Measurements from ENCODE around the gene SLC10A4.

- TF ChIP-seq, protein P1, sequence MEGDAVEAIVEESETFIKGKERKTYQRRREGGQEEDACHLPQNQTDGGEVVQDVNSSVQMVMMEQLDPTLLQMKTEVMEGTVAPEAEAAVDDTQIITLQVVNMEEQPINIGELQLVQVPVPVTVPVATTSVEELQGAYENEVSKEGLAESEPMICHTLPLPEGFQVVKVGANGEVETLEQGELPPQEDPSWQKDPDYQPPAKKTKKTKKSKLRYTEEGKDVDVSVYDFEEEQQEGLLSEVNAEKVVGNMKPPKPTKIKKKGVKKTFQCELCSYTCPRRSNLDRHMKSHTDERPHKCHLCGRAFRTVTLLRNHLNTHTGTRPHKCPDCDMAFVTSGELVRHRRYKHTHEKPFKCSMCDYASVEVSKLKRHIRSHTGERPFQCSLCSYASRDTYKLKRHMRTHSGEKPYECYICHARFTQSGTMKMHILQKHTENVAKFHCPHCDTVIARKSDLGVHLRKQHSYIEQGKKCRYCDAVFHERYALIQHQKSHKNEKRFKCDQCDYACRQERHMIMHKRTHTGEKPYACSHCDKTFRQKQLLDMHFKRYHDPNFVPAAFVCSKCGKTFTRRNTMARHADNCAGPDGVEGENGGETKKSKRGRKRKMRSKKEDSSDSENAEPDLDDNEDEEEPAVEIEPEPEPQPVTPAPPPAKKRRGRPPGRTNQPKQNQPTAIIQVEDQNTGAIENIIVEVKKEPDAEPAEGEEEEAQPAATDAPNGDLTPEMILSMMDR (IDR thresholded peaks at IDR 0.05), result no peak
- TF ChIP-seq ZFX (IDR thresholded peaks at IDR 0.05; ENCODE audit: borderline replicate concordance), result no peak
Observed at GRCh38 chr4:48470137-48470536, 13.0 kb upstream of the SLC10A4 start.
